Embryonic facial prominence (tissue), 1 donor: Measurements from ENCODE around the gene PDGFRB.

Source experiments
- DNase-seq: peaks from one replicate; pipeline ENCODE4 v3.0.0-alpha.2; 2016; ENCODE audit errors: extremely low spot score

PDGFRB gene

GRCh38 chr5:150163035-150163434, 7.4 kb upstream of the PDGFRB start:
- no peak for DNase-seq

GRCh38 chr5:150162142-150162513, 6.5 kb upstream of the PDGFRB start:
- no peak for DNase-seq

DNA sequence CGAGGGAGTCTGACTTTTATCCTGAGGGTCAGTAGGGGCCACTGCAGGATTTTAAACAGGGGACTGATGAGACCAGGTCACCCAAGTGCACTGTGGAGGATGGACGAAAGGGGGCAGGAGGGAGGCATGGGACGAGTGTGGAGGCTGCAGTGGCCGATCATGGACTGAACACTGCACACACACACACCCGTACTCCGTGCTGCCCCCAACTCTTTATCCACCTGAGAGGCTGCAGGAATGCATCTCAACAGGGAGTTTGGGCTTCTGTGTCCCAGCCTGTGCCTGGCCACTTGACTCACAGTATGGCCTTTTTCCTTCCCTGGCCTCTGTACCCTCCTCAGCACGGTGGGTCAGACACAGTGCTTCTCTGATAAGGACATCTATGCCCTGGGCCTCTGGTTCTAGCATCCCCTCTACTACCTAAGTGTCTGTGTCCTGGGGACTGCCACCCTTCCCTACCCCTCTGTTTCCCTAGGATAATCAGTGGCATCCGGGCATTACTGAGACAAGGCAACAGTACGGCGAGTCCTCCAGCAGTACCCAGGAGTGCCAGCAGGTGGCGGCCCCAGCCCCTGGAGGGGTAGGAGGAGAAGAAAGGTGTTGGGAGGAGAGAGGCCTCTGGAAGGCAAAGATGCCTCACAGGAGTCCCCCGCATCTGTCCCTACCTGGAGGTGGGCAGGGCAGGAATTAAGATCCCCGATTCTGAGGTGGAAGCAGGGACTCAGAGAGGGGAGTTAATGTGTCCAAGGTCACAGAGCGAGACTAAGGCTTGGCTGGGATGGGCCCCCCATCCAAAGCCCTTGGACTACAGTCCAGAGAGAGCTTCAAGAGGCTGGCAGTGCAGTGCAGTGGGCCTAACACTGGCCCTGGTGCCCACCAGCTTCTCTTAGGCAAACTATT, 5.8 kb upstream of the PDGFRB start:
- no peak for DNase-seq

DNA sequence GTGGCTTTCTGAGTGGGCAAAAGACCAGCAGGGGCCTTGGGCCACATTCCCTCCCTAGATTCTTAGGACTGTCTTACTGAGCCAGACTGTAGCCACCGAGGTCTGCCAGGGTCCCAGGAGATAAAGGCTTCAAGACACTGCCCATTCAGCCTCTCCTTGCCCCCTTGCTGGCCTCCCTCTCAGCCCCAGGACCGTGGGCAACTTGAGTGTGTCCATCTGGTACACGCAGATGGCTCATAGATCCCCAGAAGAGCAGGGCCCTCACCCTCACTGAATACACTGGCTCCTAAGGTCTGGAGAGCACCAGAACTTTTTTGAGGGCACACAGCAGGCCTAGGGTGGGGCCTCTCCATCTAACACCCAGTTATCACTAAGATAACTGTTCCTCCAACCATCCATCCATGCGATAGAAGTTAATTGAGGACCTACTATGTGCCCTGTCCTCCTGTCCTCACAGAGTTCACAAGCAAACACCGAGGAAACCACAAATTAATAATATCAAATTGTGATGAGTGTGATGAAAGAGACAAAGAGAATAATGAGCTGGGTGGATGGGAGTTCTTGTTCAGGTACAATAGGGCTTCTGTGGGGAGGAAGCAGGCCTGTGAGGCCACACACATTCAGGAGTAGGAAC, 4.9 kb upstream of the PDGFRB start:
- DNase-seq: no peak

GRCh38 chr5:150159741-150160179, 4.1 kb upstream of the PDGFRB start:
- no peak for DNase-seq

DNA sequence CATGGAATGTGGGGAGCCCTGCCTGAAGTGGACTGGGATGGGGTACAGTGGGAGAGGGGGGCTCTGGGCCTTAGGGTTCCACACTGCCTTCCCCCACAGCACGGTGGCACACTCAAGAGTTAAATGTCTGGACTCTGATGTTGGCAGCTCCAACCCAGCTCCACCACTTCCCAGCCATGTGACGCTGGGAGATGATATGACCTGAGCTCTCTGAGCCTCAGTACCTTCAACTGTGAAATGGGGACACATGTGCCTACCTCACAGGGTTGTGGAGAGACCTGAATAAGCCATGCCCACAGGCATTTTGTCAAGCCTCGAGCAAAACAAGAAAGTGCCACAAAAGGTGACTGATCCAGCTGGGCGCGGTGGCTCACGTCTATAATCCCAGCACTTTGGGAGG, 3.4 kb upstream of the PDGFRB start:
- no peak for DNase-seq

DNA sequence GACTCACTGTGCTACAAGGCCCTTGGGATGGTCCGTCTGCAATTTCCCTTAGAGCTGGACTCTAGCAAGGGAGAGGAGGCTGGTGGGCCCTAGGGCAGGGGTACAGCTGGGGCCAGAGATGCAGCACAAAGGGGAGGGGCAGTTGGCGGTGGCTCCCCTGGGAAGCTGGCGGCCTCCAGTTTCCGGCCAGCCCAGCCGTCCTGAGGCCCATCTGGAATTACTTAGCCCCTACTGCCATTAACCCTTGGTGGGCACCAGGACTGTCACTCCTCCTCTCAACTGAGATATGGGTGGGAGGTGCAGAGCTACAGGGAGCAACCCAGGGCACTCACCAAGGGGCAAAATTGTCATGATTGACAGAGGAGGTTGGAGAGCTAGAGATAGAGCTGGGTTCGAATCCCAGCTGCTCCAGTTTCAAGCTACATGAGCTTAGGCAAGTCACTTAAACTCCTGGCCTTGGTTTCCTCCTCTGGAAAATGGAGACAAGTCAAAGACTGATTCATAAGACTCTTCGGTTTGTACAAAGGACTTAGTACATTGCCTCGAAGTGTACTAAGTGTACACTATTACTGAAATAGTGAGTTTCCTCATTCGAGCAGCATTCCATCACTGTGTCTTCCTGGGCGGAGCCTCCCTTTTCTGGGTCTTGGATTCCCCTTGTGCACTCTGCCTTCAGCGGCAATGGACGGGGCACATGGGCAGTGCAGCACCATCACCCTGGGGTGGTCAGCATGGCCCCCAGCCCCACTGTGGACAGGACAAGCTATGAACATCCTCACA, 2.7 kb upstream of the PDGFRB start:
- DNase-seq: no peak

DNA sequence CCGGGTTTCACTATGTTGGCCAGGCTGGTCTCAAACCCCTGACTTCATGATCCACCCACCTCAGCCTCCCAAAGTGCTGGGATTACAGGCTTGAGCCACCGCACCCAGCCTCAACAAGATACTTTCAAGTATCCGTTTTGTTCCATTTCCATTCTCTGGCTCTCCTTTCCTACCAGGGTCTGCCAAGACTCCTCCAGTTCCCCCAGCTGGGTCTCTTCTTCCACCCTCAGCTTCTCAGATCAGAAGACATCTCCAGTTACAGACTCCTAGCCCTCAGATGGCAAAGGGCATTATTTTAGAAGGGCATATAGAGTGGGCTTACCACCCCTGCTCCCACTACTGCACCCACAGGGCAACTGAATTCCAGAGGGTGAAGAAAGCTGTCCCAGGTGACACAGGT, 1.5 kb upstream of the PDGFRB start:
- no peak for DNase-seq

GRCh38 chr5:150156540-150156939, 895 bp upstream of the PDGFRB start:
- DNase-seq: no peak

DNA sequence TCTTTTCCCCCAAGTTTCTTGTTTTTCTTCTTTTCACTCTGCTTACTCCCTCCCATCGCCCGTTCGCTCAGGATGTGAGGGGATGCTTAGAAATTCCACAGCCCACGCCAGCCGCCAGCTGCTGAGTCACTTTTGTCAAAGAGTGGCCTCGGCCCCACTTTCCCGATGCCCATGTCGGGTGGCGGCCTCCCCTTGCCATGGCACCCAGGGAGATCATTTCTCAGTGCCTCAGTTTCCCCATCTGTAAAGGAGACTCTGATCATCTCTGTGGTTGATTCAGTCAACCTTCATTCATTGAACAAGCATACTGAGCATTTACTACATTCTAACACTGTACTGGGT, 353 bp upstream of the PDGFRB start:
- no peak for DNase-seq

DNA sequence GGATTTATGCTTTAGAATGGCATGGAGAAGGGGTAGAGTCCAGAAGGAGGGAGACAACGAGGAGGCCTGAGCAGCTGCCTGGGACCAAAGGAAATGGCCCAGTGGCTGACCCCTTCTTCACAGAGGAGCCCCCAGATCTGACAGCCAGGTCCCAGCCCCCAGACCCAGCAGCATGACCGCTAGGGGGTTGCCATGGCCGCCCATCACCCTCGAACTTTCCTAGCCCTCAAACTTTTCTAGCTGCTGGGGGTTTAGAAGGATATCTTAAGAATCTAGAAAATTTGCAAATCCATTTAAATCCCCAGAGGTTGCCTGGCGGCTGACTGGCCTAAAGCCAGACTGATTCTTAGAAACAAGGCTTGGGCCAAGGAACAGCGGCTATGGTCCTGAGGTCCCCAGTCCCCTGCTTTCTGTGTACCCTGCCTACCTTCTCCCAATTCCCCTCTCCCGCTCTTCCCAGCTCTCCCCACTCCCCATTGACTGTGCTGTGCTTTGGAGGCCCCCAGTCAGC, 972 bp downstream of the PDGFRB start:
- no peak for DNase-seq

- no peak for DNase-seq
Observed at GRCh38 chr5:150153957-150154617, 1.6 kb downstream of the PDGFRB start.

DNA sequence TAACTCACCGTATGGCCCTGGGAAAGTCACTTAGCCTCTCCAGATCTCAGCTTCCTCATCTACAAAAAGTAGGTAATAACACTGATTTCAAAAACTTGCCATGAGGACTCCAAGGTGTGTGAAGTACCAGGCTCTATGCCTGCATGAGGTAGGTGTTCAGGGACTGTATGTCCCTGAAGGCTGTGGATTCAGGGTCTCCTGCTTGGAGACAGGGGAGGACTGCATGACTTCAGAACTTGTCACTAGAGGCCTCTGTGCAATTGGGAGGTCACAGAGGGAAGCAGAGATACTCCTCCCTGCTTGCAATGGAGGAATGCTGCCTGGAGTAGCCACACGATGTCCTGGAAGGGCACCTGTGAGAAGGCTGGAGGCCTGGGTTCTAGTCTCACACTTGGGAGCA, 2.2 kb downstream of the PDGFRB start:
- DNase-seq: no peak

DNA sequence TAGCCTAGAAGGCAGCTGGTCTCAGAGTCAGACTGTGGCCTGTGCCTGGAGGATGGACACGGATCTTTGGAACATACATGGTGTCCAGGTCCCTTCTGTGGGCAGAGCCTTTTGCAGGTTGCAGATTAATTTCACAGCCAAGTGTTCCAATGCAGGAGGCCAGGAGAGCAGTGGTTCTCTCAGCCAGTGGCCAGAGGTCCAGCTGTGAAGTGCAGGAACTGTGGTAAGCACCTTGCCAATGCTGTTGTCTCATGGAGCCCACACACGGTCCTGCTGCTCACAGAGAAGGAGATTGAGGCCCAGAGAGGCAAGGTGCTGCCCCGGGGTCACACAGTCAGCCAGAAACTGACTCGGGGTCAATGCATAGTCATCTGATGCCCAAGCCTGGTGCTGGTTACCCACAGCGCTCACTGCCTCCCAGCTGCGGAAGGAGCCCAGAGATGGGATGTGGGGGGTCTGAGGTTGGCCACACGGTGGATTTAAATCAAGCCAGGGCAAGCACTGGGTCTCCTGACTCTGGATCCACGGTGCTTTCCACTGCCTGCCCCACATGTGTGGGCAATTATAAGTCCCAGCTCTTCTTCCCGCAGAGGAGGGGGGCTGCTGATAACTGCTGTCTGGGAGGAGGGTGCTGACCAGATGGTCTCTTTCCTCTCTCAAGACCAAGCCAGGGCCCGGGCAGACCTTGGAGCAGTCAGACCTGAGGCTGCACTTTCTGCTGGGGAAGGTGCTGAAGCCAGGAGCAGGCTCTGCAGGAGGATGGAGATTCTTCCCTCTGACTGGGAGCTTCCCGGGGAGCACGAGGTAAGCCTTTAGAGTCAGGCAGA, 2.8 kb downstream of the PDGFRB start:
- no peak for DNase-seq

- DNase-seq: no peak
Observed at GRCh38 chr5:150149618-150150017, 6.0 kb downstream of the PDGFRB start.

- DNase-seq: no peak
Observed at GRCh38 chr5:150148117-150148927, 7.3 kb downstream of the PDGFRB start.

- no peak for DNase-seq
Observed at GRCh38 chr5:150147670-150148069, 8.0 kb downstream of the PDGFRB start.

- no peak for DNase-seq
Observed at GRCh38 chr5:150146862-150147601, 8.6 kb downstream of the PDGFRB start.

DNA sequence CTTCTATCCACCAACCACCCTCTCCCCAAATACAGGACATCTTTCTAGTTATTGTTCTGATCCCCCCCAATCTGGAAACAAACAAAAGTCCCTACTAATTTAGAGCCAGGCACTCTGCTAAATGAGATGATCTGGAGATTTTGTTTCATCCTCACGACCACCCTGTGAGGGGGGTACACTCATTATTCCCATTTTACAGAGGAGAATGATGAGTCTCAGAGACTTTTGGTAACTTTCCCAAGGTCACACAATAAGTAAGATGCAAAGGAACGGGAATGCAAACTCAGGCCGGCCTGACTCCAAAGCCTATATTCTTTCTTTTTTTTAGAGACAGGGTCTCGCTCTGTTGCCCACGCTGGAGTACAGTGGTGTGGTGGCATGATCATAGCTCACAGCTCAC, 9.4 kb downstream of the PDGFRB start:
- DNase-seq: no peak
